Progenitor cell of endocrine pancreas (in vitro differentiated cells): Measurements from ENCODE around the gene ADGRL3. TPM values are rescaled to one million over a fixed set of nuclear protein-coding genes. Genes with fewer than 3 reads are reported as not detected.

Source experiments
- DNase-seq: peaks from one replicate; pipeline ENCODE4 v3.0.0; 2021; ENCODE audit warnings: low spot score; ENCODE audit not compliant: unreplicated experiment
- H3K27ac Mint-ChIP-seq: 2 replicates; pipeline ENCODE4 v1.8.0; 2021; ENCODE audit warnings: mild to moderate bottlenecking, moderate library complexity, mixed read lengths
- H3K27me3 Mint-ChIP-seq: 2 replicates; pipeline ENCODE4 v1.8.0; 2021; ENCODE audit warnings: mixed read lengths
- H3K36me3 Mint-ChIP-seq: 2 replicates; pipeline ENCODE4 v1.8.0; 2022; ENCODE audit warnings: mixed read lengths; ENCODE audit not compliant: insufficient read depth
- H3K4me1 Mint-ChIP-seq: 2 replicates; pipeline ENCODE4 v1.8.0; 2021; ENCODE audit warnings: low read depth, mixed read lengths
- H3K4me3 Mint-ChIP-seq: 2 replicates; pipeline ENCODE4 v1.8.0; 2021; ENCODE audit warnings: low read depth, mild to moderate bottlenecking, moderate library complexity, mixed read lengths
- H3K9me3 Mint-ChIP-seq: 2 replicates; pipeline ENCODE4 v1.8.0; 2021; ENCODE audit warnings: low read depth, mixed read lengths
- CTCF ChIP-seq: fragments of 200-600 bp; sonication (generic); IDR thresholded peaks from one replicate; pipeline ENCODE4 v1.5.0; 2021; ENCODE audit warnings: antibody characterized with exemption, mild to moderate bottlenecking; ENCODE audit not compliant: unreplicated experiment
- total RNA-seq: library from RNA; stranded (reverse); gene quantifications from 2 replicates; pipeline ENCODE4 v1.2.1, GENCODE V29; 2021

ADGRL3 gene
- total RNA-seq, 1 donor from 2014 or later: 5.6 TPM

GRCh38 chr4:61199873-61200186 lies 296 bp upstream of the ADGRL3 start:
- no peak for DNase-seq
- no peak for TF ChIP-seq CTCF
- H3K27ac Mint-ChIP-seq: peak overlapping the region; percentile 76
- peaks cover 24% of the 10 kb centered on the region for H3K4me1 Mint-ChIP-seq
- no peaks in the 10 kb centered on the region for H3K9me3 Mint-ChIP-seq
- no peaks in the 10 kb centered on the region for H3K36me3 Mint-ChIP-seq
- H3K4me3 Mint-ChIP-seq: peak overlapping the region; percentile 99
- H3K27me3 Mint-ChIP-seq: peaks cover 83% of the 10 kb centered on the region

DNA sequence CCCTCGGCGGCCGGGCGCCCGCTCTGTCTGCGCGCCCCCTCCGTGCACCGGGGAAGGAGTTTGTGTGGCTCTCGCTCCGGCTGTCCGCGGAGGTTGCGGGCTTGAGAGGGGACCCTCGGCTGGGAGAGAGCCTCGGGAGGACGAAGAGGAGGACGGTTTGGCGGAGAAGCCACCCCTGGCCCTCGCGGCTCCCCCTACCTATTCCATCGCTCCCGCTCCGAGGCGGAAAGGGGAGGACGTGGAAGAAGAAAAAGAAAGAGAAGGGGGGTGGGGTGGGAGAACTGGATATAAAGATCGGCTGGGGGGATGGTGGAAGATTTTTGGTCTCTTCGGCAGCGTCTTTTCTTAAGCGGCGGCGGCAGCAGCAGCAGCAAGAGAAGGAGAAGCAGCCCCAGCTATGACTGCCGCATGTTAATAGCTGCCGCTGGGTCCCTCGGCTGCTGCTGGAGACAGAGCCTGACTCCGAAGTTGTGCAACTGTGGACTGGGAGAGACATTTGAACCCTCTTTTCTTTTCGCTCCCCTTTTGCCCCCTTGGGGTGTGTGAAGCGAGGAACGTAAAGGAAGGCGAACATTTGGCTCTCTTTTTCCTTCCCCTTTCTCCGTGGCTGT lies 895 bp downstream of the ADGRL3 start:
- no peaks in the 10 kb centered on the region for H3K9me3 Mint-ChIP-seq
- peak overlapping the region; percentile 99 for H3K4me3 Mint-ChIP-seq
- peaks cover 83% of the 10 kb centered on the region for H3K27me3 Mint-ChIP-seq
- no peak for TF ChIP-seq CTCF
- no peaks in the 10 kb centered on the region for H3K36me3 Mint-ChIP-seq
- H3K4me1 Mint-ChIP-seq: peaks cover 24% of the 10 kb centered on the region
- DNase-seq: peak; percentile 20
- H3K27ac Mint-ChIP-seq: peak overlapping the region; percentile 27

GRCh38 chr4:61201561-61201960 lies 1.4 kb downstream of the ADGRL3 start:
- Mint-ChIP-seq H3K9me3 (no peaks in the 10 kb centered on the region), H3K36me3 (no peaks in the 10 kb centered on the region)

DNA sequence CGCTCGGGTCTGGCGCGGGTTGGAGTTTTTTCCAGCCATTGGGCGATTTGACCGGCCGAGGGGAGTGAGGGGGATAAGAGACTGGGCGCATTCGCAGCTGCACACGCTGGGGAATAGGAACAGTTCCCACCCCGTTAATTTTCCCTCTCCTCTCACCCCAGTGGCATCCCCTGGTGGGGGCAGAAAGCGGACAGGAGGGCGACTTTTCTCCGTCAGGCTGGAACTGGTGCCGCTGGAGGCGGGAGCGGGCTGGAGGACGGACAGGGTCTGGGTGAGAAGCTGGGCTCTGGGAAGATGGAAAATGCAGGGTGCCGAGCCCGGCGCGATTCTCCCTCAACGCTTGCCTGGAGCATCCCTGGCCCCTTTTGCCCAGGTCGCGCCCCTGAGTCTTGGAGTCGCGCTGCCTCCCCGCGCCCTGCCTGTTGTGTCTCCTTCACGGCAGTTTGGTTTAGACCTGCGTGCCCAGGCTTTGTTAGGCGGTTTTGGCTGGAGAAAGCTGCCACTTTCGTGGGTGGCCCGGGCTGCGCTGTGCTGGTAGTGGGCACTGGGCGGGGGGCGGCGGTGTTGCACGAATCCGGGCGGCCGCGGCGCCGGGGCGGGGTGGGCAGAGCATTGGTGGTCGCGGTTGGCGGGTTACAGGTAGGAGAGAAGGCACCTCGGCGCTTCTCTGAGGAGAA lies 2.0 kb downstream of the ADGRL3 start:
- Mint-ChIP-seq H3K4me3 (peak overlapping the region; percentile 99), H3K36me3 (no peaks in the 10 kb centered on the region), H3K27me3 (peaks cover 72% of the 10 kb centered on the region), H3K27ac (peak overlapping the region; percentile 45), H3K9me3 (no peaks in the 10 kb centered on the region), H3K4me1 (peaks cover 24% of the 10 kb centered on the region)
- TF ChIP-seq CTCF: peak; percentile 18
- DNase-seq: peak; percentile 15

More at GRCh38 chr4:61201561-61201960, 1.4 kb downstream of the ADGRL3 start:
- peak overlapping the region; percentile 45 for H3K27ac Mint-ChIP-seq
- peak overlapping the region; percentile 99 for H3K4me3 Mint-ChIP-seq
- H3K27me3 Mint-ChIP-seq: peaks cover 78% of the 10 kb centered on the region
- no peak for DNase-seq
- TF ChIP-seq CTCF: no peak
- H3K4me1 Mint-ChIP-seq: peaks cover 24% of the 10 kb centered on the region

GRCh38 chr4:61202638-61203435 lies 2.7 kb downstream of the ADGRL3 start:
- H3K27me3 Mint-ChIP-seq: peaks cover 65% of the 10 kb centered on the region
- peak; percentile 15 for DNase-seq
- no peaks in the 10 kb centered on the region for H3K9me3 Mint-ChIP-seq
- peak overlapping the region; percentile 99 for H3K4me3 Mint-ChIP-seq
- H3K27ac Mint-ChIP-seq: peak overlapping the region; percentile 89
- TF ChIP-seq CTCF: no peak
- peaks cover 24% of the 10 kb centered on the region for H3K4me1 Mint-ChIP-seq
- no peaks in the 10 kb centered on the region for H3K36me3 Mint-ChIP-seq
